Astrocyte (in vitro differentiated cells and primary cell): ENCODE results near the gene PARD3B. TPM values are rescaled to one million over a fixed set of nuclear protein-coding genes. Genes with fewer than 3 reads are reported as not detected.

Experiments used
- DNase-seq: peaks from one replicate; pipeline ENCODE4 v3.0.0-alpha.2; 2010; ENCODE audit warnings: low read depth
- FAIRE-seq: peaks from 2 replicates; lab custom pipeline; 2011; peaks lifted over from hg19 to GRCh38; lab: Jason Lieb, UNC
- H2AFZ ChIP-seq: 2 replicates; pipeline ENCODE4 v1.6.0; 2012; ENCODE audit warnings: low read depth, low read length, inconsistent platforms
- H3K27ac ChIP-seq: 2 replicates; pipeline ENCODE4 v1.5.1; 2011; ENCODE audit warnings: low read depth, low read length, inconsistent platforms
- H3K27me3 ChIP-seq: 2 replicates; pipeline ENCODE4 v1.6.0; 2011; ENCODE audit warnings: low read length, inconsistent platforms; ENCODE audit not compliant: insufficient read depth
- H3K36me3 ChIP-seq: 2 replicates; pipeline ENCODE4 v1.5.1; 2011; ENCODE audit warnings: low read length, inconsistent platforms; ENCODE audit not compliant: insufficient read depth
- H3K4me1 ChIP-seq: 2 replicates; pipeline ENCODE4 v1.5.1; 2011; ENCODE audit warnings: low read length, inconsistent platforms; ENCODE audit not compliant: insufficient read depth
- H3K4me2 ChIP-seq: 2 replicates; pipeline ENCODE4 v1.6.0; 2012; ENCODE audit warnings: low read length, inconsistent platforms
- H3K4me3 ChIP-seq: 2 replicates; pipeline ENCODE4 v1.5.1; 2011; ENCODE audit warnings: low read depth, mild to moderate bottlenecking, low read length, inconsistent platforms; ENCODE audit not compliant: insufficient read depth
- H3K79me2 ChIP-seq: 2 replicates; pipeline ENCODE4 v1.6.0; 2012; ENCODE audit warnings: mild to moderate bottlenecking, low read length, inconsistent platforms; ENCODE audit not compliant: insufficient read depth
- H3K9ac ChIP-seq: 2 replicates; pipeline ENCODE4 v1.6.0; 2012; ENCODE audit warnings: mild to moderate bottlenecking, low read length, inconsistent platforms
- H3K9me3 ChIP-seq: 2 replicates; pipeline ENCODE4 v1.5.1; 2012; ENCODE audit warnings: low read depth, mild to moderate bottlenecking, low read length, inconsistent platforms; ENCODE audit not compliant: insufficient read depth
- H4K20me1 ChIP-seq: 2 replicates; pipeline ENCODE4 v1.6.0; 2012; ENCODE audit warnings: low read length, inconsistent platforms; ENCODE audit not compliant: insufficient read depth
- H3K27ac Mint-ChIP-seq: one replicate; pipeline ENCODE4 v1.8.0; 2021; ENCODE audit warnings: mild to moderate bottlenecking, mixed read lengths; ENCODE audit not compliant: unreplicated experiment
- H3K27me3 Mint-ChIP-seq: one replicate; pipeline ENCODE4 v1.8.0; 2021; ENCODE audit warnings: low read depth, mixed read lengths; ENCODE audit not compliant: unreplicated experiment
- H3K36me3 Mint-ChIP-seq: one replicate; pipeline ENCODE4 v1.8.0; 2021; ENCODE audit warnings: low read depth, mixed read lengths; ENCODE audit not compliant: unreplicated experiment
- H3K4me1 Mint-ChIP-seq: one replicate; pipeline ENCODE4 v1.8.0; 2021; ENCODE audit warnings: low read depth, mixed read lengths; ENCODE audit not compliant: unreplicated experiment
- H3K4me3 Mint-ChIP-seq: one replicate; pipeline ENCODE4 v1.8.0; 2021; ENCODE audit warnings: mild to moderate bottlenecking, moderate library complexity, mixed read lengths; ENCODE audit not compliant: unreplicated experiment
- H3K9me3 Mint-ChIP-seq: one replicate; pipeline ENCODE4 v1.8.0; 2021; ENCODE audit warnings: mild to moderate bottlenecking, mixed read lengths; ENCODE audit not compliant: unreplicated experiment
- EZH2 ChIP-seq: IDR thresholded peaks from 2 replicates; pipeline ENCODE4 v1.6.1; 2012; ENCODE audit warnings: mild to moderate bottlenecking, low read length, inconsistent platforms; ENCODE audit not compliant: insufficient read depth
- total RNA-seq: library from RNA; stranded (reverse); gene quantifications from 2 replicates; pipeline ENCODE4 v1.2.1, GENCODE V29; 2021
- TF ChIP-seq, protein P1 (sequence below): IDR thresholded peaks from 2 replicates; pipeline ENCODE4 v1.5.1; 2011; ENCODE audit warnings: low read depth, mild to moderate bottlenecking, inconsistent platforms, low read length, moderate library complexity; ENCODE audit not compliant: insufficient read depth

Gene PARD3B
- total RNA-seq, 1 donor from 2014 or later, result 6.5 TPM

DNA sequence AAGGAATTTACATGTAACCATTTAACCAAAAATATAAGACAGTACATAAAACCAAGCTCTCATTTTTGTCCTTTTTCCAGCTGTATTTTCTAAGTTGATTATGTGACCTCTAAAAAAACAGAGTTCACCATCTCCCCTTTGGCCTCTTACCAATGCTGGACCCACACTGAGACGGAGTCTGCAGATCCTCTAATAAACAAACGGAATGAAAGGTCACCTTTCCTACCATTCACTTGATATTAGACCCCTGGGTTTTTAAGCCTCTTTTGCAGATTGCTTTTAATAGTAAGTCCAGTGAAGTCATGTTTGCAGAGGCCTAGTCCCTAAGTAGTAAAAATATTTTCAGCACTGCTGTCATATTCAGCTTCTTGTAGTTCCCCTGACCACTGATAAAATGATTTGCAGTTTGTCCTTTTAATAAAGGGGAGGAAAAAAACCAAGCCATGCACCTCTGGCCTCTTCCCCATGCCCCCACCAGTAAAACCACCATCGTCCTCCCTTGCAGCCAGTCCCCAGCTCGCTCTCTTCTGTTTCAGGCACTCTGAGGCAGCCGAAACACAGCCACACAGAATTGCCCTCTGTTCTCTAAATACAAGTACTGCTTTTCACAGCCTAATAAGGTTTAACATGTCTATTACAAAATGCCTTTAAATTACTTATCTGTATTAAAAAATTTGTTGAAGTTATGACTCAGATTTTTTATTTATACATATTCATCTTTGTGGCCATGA lies 427.5 kb downstream of the PARD3B start:
- Histone ChIP-seq H3K9ac (no peak overlapping the region), H3K27ac (no peak overlapping the region), H3K4me1 (no peaks in the 10 kb centered on the region), H2AFZ (no peak overlapping the region), H3K4me2 (no peak overlapping the region), H3K9me3 (no peaks in the 10 kb centered on the region), H3K27me3 (no peaks in the 10 kb centered on the region), H3K36me3 (no peaks in the 10 kb centered on the region), H3K79me2 (no peaks in the 10 kb centered on the region), H4K20me1 (no peaks in the 10 kb centered on the region), H3K4me3 (no peak overlapping the region)
- H3K9me3 Mint-ChIP-seq, result no peaks in the 10 kb centered on the region
- TF ChIP-seq, protein P1, sequence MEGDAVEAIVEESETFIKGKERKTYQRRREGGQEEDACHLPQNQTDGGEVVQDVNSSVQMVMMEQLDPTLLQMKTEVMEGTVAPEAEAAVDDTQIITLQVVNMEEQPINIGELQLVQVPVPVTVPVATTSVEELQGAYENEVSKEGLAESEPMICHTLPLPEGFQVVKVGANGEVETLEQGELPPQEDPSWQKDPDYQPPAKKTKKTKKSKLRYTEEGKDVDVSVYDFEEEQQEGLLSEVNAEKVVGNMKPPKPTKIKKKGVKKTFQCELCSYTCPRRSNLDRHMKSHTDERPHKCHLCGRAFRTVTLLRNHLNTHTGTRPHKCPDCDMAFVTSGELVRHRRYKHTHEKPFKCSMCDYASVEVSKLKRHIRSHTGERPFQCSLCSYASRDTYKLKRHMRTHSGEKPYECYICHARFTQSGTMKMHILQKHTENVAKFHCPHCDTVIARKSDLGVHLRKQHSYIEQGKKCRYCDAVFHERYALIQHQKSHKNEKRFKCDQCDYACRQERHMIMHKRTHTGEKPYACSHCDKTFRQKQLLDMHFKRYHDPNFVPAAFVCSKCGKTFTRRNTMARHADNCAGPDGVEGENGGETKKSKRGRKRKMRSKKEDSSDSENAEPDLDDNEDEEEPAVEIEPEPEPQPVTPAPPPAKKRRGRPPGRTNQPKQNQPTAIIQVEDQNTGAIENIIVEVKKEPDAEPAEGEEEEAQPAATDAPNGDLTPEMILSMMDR, result no peak
- TF ChIP-seq EZH2, result no peak
- no peak overlapping the region for H3K27ac Mint-ChIP-seq
- FAIRE-seq, result no peak
- peaks cover 2% of the 10 kb centered on the region for H3K4me1 Mint-ChIP-seq
- DNase-seq, result no peak
- H3K27me3 Mint-ChIP-seq, result no peaks in the 10 kb centered on the region
- H3K36me3 Mint-ChIP-seq, result no peaks in the 10 kb centered on the region
- no peak overlapping the region for H3K4me3 Mint-ChIP-seq

DNA sequence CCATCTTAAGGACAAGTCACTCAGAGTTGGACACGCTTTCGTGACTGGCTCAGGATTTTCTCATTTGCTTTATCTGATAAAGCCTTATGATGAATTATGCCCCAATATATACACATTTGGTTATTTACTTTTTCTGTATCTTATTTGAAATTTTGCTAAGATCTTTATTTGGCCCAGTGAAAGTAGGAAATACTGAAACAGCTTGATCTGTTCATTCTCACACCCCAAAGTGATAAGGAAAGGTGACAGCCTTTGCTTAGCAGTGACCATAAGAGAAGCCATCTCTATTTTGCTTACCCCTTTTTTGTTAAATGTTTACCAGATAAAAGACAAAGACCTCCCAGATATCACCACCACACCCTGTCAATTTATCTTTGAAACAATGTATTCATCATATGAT lies 428.3 kb downstream of the PARD3B start:
- TF ChIP-seq EZH2, result no peak
- TF ChIP-seq, protein P1, result no peak
- Histone ChIP-seq H2AFZ (no peak overlapping the region), H3K27me3 (no peaks in the 10 kb centered on the region), H3K36me3 (no peaks in the 10 kb centered on the region), H4K20me1 (no peaks in the 10 kb centered on the region), H3K4me1 (no peaks in the 10 kb centered on the region), H3K4me3 (no peak overlapping the region), H3K9ac (no peak overlapping the region), H3K4me2 (no peak overlapping the region), H3K9me3 (no peaks in the 10 kb centered on the region), H3K27ac (no peak overlapping the region), H3K79me2 (no peaks in the 10 kb centered on the region)
- Mint-ChIP-seq H3K27ac (no peak overlapping the region), H3K36me3 (no peaks in the 10 kb centered on the region), H3K4me1 (peaks cover 2% of the 10 kb centered on the region), H3K9me3 (no peaks in the 10 kb centered on the region), H3K4me3 (no peak overlapping the region), H3K27me3 (no peaks in the 10 kb centered on the region)
- no peak for FAIRE-seq
- DNase-seq, result no peak

DNA sequence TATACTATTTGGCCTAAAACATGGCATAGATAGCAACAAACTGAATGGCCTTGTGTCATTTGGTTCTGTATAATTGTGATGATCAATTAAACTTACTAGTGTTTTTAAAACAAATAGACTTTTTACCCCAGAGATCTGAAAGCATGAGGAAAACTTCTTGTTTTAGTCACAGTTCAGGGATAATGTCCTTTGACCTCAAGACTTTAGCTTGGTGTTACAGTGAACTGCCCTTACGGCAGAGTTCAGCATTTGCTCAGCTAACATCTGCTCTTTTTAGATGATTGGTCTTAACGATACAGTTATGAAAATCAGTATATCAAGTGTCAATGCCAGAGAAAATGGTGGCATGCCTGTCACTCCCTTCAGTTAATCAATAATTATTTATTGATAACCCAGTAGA lies 429.2 kb downstream of the PARD3B start:
- Histone ChIP-seq H4K20me1 (no peaks in the 10 kb centered on the region), H3K79me2 (no peaks in the 10 kb centered on the region), H2AFZ (no peak overlapping the region), H3K9me3 (no peaks in the 10 kb centered on the region), H3K9ac (no peak overlapping the region), H3K27me3 (no peaks in the 10 kb centered on the region), H3K27ac (no peak overlapping the region), H3K4me3 (no peak overlapping the region), H3K4me2 (no peak overlapping the region), H3K36me3 (no peaks in the 10 kb centered on the region), H3K4me1 (no peaks in the 10 kb centered on the region)
- FAIRE-seq, result no peak
- H3K27ac Mint-ChIP-seq, result no peak overlapping the region
- H3K4me3 Mint-ChIP-seq, result no peak overlapping the region
- H3K36me3 Mint-ChIP-seq, result no peaks in the 10 kb centered on the region
- DNase-seq, result no peak
- H3K9me3 Mint-ChIP-seq, result no peaks in the 10 kb centered on the region
- peaks cover 2% of the 10 kb centered on the region for H3K4me1 Mint-ChIP-seq
- TF ChIP-seq, protein P1, result no peak
- TF ChIP-seq EZH2, result no peak
- no peaks in the 10 kb centered on the region for H3K27me3 Mint-ChIP-seq
